ENCODE measurements around the gene CACHD1.
"Not testable (repeated sequence)": the region's sequence is repeated elsewhere in the genome, so short reads cannot be mapped to it uniquely, and the experiment has no call there.

Gene CACHD1

DNA sequence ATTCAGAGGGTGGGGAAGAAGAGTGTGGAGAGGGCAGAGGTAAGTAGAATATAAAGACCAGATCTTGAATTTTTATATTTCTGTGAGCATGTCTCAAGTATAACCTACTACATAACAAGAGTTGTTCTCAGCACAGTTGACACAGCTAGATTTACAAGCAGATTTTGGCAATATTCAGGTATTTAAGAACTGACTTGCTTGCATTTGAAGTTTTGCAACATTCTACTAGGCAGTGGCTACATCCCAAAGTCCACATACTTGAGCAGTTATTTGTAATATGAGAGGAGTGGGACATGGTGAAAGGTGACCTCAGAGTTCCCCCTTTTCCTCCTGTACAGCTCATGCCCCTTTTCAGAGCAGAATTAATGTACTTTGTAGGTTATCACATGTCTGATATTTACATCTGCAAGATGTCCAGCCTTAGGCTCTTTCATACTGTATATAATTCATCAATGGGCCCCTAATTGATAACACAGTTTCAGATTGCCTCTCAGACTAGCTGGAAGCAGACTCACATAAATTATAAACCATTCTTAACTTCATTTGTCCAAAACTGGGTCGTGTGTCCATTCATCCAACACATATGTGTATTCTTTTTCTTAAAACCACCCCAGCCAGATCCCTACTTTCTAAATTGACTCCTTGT is 138.2 kb downstream of the CACHD1 start:
- H3K27ac ChIP-seq (ENCODE audit: low read depth, low read length), result no peak overlapping the region
- H4K20me1 ChIP-seq (ENCODE audit: low read depth, low read length), result no peaks in the 10 kb centered on the region
- TF ChIP-seq EZH2phosphoT487 (conservative IDR thresholded peaks at IDR 0.05; ENCODE audit: low read length), result no peak
- TF ChIP-seq, protein P1, sequence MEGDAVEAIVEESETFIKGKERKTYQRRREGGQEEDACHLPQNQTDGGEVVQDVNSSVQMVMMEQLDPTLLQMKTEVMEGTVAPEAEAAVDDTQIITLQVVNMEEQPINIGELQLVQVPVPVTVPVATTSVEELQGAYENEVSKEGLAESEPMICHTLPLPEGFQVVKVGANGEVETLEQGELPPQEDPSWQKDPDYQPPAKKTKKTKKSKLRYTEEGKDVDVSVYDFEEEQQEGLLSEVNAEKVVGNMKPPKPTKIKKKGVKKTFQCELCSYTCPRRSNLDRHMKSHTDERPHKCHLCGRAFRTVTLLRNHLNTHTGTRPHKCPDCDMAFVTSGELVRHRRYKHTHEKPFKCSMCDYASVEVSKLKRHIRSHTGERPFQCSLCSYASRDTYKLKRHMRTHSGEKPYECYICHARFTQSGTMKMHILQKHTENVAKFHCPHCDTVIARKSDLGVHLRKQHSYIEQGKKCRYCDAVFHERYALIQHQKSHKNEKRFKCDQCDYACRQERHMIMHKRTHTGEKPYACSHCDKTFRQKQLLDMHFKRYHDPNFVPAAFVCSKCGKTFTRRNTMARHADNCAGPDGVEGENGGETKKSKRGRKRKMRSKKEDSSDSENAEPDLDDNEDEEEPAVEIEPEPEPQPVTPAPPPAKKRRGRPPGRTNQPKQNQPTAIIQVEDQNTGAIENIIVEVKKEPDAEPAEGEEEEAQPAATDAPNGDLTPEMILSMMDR (IDR thresholded peaks at IDR 0.05; ENCODE audit: insufficient read depth, low read length, poor library complexity, severe bottlenecking), result no peak
- no peaks in the 10 kb centered on the region for H3K27me3 ChIP-seq (ENCODE audit: low read length)
- H3K4me3 ChIP-seq (ENCODE audit: insufficient read depth, low read length, poor library complexity, severe bottlenecking), result no peak overlapping the region
- no peaks in the 10 kb centered on the region for H3K79me2 ChIP-seq (ENCODE audit: insufficient read depth, low read length)
- 0 out of 2 replicates have a peak, but pooled peaks cover 3% of the 10 kb centered on the region for H3K9me3 ChIP-seq (ENCODE audit: insufficient read depth, low read length)
- H2AFZ ChIP-seq (ENCODE audit: low read depth, low read length, severe bottlenecking), result no peak overlapping the region
- no peak overlapping the region for H3K9ac ChIP-seq (ENCODE audit: low read length)
- H3F3A ChIP-seq (ENCODE audit: insufficient read depth), result no peaks in the 10 kb centered on the region
- H3K36me3 ChIP-seq (ENCODE audit: low read length), result no peaks in the 10 kb centered on the region
- H3K9me2 ChIP-seq (replicated peaks; ENCODE audit: insufficient read depth, low read length), result no peaks in the 10 kb centered on the region
- no peak overlapping the region for H3K4me2 ChIP-seq (ENCODE audit: low read depth, low read length, poor library complexity, severe bottlenecking)

DNA sequence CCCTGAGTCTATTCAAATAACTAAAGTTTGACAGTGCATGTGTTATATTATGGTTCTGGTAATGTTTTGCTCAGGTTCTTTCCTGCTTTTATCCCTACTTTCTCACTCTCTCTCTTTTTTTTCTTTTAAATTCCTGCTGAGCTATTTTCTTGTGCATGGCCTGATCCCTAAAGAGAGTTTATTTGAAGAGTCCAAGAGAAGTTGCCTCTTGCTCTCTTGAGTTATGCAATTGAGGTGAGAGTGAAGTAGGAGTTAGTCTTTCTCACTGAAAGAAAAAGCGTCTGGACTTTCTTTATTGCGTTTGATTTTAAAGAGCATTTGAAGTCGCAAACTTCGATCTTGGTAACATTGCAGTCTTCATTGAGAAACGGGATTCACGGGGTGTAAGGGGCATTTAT is 138.7 kb downstream of the CACHD1 start:
- Histone ChIP-seq H3F3A (ENCODE audit: insufficient read depth) (no peaks in the 10 kb centered on the region), H3K9me2 (replicated peaks; ENCODE audit: insufficient read depth, low read length) (no peaks in the 10 kb centered on the region), H3K4me2 (ENCODE audit: low read depth, low read length, poor library complexity, severe bottlenecking) (no peak overlapping the region), H4K20me1 (ENCODE audit: low read depth, low read length) (no peaks in the 10 kb centered on the region), H2AFZ (ENCODE audit: low read depth, low read length, severe bottlenecking) (no peak overlapping the region), H3K27ac (ENCODE audit: low read depth, low read length) (no peak overlapping the region), H3K4me3 (ENCODE audit: insufficient read depth, low read length, poor library complexity, severe bottlenecking) (no peak overlapping the region), H3K9ac (ENCODE audit: low read length) (no peak overlapping the region), H3K9me3 (ENCODE audit: insufficient read depth, low read length) (0 out of 2 replicates have a peak, but pooled peaks cover 3% of the 10 kb centered on the region), H3K27me3 (ENCODE audit: low read length) (no peaks in the 10 kb centered on the region), H3K79me2 (ENCODE audit: insufficient read depth, low read length) (no peaks in the 10 kb centered on the region), H3K36me3 (ENCODE audit: low read length) (no peaks in the 10 kb centered on the region)
- TF ChIP-seq, protein P1 (IDR thresholded peaks at IDR 0.05; ENCODE audit: insufficient read depth, low read length, poor library complexity, severe bottlenecking), result no peak
- TF ChIP-seq EZH2phosphoT487 (conservative IDR thresholded peaks at IDR 0.05; ENCODE audit: low read length), result no peak

DNA sequence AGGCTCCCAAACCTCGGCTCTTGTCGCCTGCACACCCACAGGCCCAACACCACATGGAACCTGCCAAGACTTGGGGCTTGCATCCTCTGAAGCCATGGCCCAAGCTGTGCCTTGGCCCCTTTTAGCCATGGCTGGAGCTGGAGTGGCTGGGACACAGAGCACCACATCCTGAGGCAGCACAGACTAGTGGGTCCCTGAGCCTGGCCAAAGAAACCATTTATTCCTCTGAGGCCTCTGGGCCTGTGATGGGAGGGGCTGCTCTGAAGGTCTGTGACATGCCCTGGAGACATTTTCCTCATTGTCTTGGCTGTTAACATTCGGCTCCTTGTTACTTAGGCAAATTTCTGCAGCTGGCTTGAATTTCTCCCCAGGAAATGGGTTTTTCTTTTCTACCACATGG is 141.0 kb downstream of the CACHD1 start:
- not testable (repeated sequence) for H3K4me2 ChIP-seq (ENCODE audit: low read depth, low read length, poor library complexity, severe bottlenecking); H2AFZ ChIP-seq (ENCODE audit: low read depth, low read length, severe bottlenecking); H3K9ac ChIP-seq (ENCODE audit: low read length); H3K27ac ChIP-seq (ENCODE audit: low read depth, low read length); H3K9me2 ChIP-seq (replicated peaks; ENCODE audit: insufficient read depth, low read length); H3K4me3 ChIP-seq (ENCODE audit: insufficient read depth, low read length, poor library complexity, severe bottlenecking); H3K27me3 ChIP-seq (ENCODE audit: low read length); H4K20me1 ChIP-seq (ENCODE audit: low read depth, low read length); H3K79me2 ChIP-seq (ENCODE audit: insufficient read depth, low read length); H3K9me3 ChIP-seq (ENCODE audit: insufficient read depth, low read length); H3F3A ChIP-seq (ENCODE audit: insufficient read depth); H3K36me3 ChIP-seq (ENCODE audit: low read length)

DNA sequence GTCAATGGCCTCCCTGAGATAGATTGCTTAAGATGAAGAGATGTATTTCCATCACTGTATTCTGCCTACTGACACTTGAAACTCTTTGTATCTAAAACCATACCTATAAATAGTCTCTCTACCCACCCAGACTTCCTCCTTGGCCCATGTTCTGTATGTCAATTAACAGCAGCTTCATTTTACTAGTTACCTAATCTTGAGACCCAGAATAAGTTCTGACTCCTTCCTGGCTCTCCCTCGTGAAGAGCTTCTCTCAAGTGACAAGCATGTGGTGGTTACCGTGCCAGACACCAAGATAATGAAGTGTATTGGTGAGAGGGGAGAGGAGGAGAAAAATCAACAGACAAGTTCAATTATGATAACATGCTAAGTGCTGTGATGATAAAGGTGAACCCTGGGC is 146.1 kb downstream of the CACHD1 start:
- no peaks in the 10 kb centered on the region for H3K27me3 ChIP-seq (ENCODE audit: low read length)
- no peak for TF ChIP-seq EZH2phosphoT487 (conservative IDR thresholded peaks at IDR 0.05; ENCODE audit: low read length)
- TF ChIP-seq, protein P1 (IDR thresholded peaks at IDR 0.05; ENCODE audit: insufficient read depth, low read length, poor library complexity, severe bottlenecking), result no peak
- H3K4me3 ChIP-seq (ENCODE audit: insufficient read depth, low read length, poor library complexity, severe bottlenecking), result no peak overlapping the region
- H3K9ac ChIP-seq (ENCODE audit: low read length), result no peak overlapping the region
- H3K27ac ChIP-seq (ENCODE audit: low read depth, low read length), result no peak overlapping the region
- no peak overlapping the region for H2AFZ ChIP-seq (ENCODE audit: low read depth, low read length, severe bottlenecking)
- no peaks in the 10 kb centered on the region for H3F3A ChIP-seq (ENCODE audit: insufficient read depth)
- no peaks in the 10 kb centered on the region for H3K79me2 ChIP-seq (ENCODE audit: insufficient read depth, low read length)
- no peaks in the 10 kb centered on the region for H3K36me3 ChIP-seq (ENCODE audit: low read length)
- H3K4me2 ChIP-seq (ENCODE audit: low read depth, low read length, poor library complexity, severe bottlenecking), result no peak overlapping the region
- no peaks in the 10 kb centered on the region for H4K20me1 ChIP-seq (ENCODE audit: low read depth, low read length)
- H3K9me2 ChIP-seq (replicated peaks; ENCODE audit: insufficient read depth, low read length), result no peaks in the 10 kb centered on the region
- no peaks in the 10 kb centered on the region for H3K9me3 ChIP-seq (ENCODE audit: insufficient read depth, low read length)

All from SU-DHL-6 (cell line).